ENCODE data around the gene DTX3.
A peak's percentile ranks its signal among the peaks of the same experiment; 100 is the strongest.

DTX3 gene

DNA sequence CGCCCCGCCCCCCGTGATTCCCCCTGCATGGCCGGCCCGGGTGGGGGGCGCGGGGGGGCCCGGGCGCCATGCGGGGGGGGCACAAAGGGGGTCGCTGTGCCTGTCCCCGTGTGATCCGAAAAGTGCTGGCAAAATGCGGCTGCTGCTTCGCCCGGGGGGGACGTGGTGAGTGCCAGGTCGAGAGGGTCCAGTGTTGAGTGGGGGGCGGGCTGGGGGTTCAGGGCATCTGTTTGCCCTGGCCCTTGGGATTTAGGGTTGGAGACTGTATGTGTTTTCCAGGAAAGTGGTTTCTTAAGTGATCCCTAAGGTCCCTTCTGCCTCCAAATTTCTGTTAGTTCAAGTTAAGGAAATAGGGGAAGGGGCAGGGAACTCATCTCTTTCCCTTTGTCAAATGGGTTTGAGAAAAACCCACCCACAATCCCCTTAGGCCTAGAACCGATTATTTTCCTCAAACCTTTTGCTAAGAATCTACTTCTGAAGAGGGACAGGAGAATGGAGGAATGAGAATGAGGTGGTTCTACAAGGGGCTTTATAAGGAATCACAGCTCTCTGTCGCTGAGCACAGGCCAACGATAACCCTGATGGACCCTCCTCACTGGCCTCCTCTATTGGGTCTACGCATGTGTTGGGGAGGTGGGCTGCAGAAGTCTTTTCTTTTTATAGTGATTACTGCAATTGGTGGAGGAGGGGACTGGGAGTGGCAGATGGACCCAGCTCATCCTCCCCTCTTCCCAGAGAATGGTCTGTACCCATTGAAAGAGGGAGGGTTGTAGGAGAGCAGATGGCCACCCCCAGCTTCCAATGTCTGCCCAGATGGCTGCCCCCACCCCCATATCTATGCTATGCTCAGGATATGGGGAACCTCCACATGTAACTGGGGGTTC is 7.4 kb downstream of the DTX3 start:
- peak overlapping the region; percentile 70 for H3K4me3 ChIP-seq (ENCODE audit: low read depth, low read length)
- DNase-seq (ENCODE audit: low read depth): no peak
- TF ChIP-seq, protein P1, sequence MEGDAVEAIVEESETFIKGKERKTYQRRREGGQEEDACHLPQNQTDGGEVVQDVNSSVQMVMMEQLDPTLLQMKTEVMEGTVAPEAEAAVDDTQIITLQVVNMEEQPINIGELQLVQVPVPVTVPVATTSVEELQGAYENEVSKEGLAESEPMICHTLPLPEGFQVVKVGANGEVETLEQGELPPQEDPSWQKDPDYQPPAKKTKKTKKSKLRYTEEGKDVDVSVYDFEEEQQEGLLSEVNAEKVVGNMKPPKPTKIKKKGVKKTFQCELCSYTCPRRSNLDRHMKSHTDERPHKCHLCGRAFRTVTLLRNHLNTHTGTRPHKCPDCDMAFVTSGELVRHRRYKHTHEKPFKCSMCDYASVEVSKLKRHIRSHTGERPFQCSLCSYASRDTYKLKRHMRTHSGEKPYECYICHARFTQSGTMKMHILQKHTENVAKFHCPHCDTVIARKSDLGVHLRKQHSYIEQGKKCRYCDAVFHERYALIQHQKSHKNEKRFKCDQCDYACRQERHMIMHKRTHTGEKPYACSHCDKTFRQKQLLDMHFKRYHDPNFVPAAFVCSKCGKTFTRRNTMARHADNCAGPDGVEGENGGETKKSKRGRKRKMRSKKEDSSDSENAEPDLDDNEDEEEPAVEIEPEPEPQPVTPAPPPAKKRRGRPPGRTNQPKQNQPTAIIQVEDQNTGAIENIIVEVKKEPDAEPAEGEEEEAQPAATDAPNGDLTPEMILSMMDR (conservative IDR thresholded peaks at IDR 0.05; ENCODE audit: low read depth, low read length): no peak

DNA sequence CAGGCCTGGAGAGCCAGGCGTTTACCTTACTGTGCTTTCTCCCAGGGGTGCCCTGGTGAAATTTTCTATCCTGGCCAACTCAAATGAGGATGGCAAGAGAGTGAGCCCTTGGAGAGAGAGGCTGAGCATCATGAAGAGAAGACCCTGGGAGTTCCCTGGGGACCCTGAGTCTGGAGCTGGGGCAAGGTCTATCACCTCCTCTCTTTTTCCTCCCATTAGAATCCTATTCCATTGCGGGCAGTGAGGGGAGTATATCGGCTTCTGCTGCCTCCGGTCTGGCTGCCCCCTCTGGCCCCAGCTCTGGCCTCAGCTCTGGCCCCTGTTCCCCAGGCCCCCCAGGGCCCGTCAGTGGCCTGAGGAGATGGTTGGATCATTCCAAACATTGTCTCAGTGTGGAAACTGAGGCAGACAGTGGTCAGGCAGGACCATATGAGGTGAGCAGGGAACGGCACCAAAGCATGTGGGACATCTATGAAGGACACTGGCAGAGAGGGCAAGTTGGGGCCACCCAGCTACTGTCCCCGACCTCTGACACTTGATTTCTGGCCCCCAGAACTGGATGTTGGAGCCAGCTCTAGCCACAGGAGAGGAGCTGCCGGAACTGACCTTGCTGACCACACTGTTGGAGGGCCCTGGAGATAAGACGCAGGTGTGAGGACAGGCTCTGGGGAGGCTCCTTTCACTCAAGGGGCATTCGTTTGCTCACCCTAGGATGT is 8.2 kb downstream of the DTX3 start:
- no peak overlapping the region for H3K4me3 ChIP-seq (ENCODE audit: low read depth, low read length)
- no peak for DNase-seq (ENCODE audit: low read depth)
- TF ChIP-seq, protein P1 (conservative IDR thresholded peaks at IDR 0.05; ENCODE audit: low read depth, low read length): no peak

DNA sequence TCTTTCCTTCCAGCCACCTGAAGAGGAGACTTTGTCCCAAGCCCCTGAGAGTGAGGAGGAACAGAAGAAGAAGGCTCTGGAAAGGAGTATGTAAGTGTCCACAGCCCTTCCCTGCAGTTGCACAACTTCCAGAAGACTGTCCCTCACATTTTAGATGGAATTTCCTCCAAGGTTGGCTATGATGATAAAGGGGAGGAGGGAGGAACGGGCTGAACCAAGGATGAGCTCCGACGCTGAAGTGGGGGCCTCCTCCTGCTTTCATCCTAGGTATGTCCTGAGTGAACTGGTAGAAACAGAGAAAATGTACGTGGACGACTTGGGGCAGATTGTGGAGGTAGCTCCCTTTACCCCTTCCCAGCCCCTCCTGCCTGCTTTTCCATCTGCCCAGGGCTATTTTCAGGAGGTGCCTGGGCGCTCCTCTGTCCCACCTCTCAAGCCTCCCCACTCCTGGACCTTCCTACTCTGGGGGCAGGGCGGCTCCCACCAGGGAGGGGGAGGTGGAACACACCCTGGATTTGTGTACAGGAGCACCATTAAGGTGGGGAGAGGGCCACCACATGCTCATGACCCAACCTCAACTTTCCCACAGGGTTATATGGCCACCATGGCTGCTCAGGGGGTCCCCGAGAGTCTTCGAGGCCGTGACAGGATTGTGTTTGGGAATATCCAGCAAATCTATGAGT is 8.9 kb downstream of the DTX3 start:
- TF ChIP-seq, protein P1 (conservative IDR thresholded peaks at IDR 0.05; ENCODE audit: low read depth, low read length): no peak
- no peak overlapping the region for H3K4me3 ChIP-seq (ENCODE audit: low read depth, low read length)
- no peak for DNase-seq (ENCODE audit: low read depth)

DNA sequence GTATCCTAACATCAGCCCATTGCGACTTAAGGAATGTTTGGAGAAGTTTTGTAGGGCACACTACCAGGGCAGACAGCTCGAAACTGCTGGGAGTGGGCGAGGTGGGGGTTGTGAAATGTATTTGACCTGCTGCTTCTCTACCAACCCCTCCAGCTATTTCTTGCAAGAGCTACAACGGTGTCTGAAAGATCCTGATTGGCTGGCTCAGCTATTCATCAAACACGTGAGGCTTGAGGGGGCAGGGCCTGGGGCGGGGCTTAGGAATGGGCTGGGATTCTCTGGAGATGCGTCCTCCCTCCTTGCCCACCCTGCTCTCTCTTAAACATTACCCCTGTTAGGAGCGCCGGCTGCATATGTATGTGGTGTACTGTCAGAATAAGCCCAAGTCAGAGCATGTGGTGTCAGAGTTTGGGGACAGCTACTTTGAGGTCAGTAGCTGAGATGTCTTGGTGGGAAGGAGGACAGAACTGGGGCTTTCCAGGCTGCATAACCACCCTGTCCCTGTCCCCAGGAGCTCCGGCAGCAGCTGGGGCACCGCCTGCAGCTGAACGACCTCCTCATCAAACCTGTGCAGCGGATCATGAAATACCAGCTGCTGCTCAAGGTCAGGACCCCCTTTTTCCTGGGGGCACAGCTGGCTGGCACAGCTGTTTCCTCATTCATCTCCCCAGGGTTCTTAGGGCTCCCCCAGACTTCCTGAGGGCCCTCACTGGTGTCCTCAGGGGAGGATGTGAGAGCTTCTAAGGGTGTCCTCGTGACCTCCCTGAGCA is 9.7 kb downstream of the DTX3 start:
- H3K4me3 ChIP-seq (ENCODE audit: low read depth, low read length): no peak overlapping the region
- TF ChIP-seq, protein P1 (conservative IDR thresholded peaks at IDR 0.05; ENCODE audit: low read depth, low read length): no peak
- peak; percentile 54 for DNase-seq (ENCODE audit: low read depth)

DNA sequence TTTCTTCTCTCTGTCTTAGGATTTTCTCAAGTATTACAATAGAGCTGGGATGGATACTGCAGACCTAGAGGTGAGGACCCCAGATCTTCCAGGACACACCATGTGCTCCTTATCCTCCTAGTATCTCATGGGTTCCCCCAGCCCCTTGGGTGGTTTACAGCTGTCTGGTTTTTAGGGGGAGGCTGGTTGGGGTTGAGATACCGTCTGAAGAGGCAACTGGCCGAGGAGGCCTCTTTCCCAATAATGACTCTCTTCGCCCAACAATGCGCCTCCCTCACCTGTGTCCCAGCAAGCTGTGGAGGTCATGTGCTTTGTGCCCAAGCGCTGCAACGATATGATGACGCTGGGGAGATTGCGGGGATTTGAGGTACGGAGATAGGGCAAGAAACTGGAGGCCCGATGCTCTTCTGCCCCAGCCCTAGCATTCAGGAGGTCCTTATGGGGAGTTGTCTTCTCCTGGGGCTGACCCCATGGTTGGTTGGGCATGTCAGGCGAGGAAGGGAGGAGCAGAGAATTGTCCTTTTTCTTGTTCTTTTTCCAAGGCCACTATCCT is 10.4 kb downstream of the DTX3 start:
- no peak overlapping the region for H3K4me3 ChIP-seq (ENCODE audit: low read depth, low read length)
- no peak for DNase-seq (ENCODE audit: low read depth)
- TF ChIP-seq, protein P1 (conservative IDR thresholded peaks at IDR 0.05; ENCODE audit: low read depth, low read length): no peak

DNA sequence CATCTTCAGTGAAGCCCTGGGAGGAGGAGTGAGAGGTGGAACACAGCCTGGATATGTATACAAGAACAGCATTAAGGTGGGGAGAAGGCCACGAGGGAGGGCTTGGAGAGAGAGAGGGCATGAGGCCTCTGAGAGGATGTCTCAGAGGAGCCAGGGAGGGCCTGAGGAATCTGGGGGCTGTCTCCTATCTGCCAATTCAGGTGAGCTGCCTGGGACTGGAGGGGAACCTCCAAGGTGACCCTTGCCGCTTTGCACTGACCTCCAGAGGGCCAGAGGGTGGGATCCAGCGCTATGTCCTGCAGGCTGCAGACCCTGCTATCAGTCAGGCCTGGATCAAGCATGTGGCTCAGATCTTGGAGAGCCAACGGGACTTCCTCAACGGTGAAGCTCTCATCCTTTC is 11.0 kb downstream of the DTX3 start:
- TF ChIP-seq, protein P1 (conservative IDR thresholded peaks at IDR 0.05; ENCODE audit: low read depth, low read length): no peak
- no peak overlapping the region for H3K4me3 ChIP-seq (ENCODE audit: low read depth, low read length)
- DNase-seq (ENCODE audit: low read depth): no peak

Measured in choroid plexus epithelial cell (primary cell).